GM21515 (cell line): ENCODE measurements around the gene AK5.
"Not testable (repeated sequence)": the region's sequence is repeated elsewhere in the genome, so short reads cannot be mapped to it uniquely, and the experiment has no call there.

Experiments
- ATAC-seq: cut with Tn5 transposase; IDR thresholded peaks from one replicate; pipeline ENCODE4 v1.9.1; 2021; ENCODE audit not compliant: unreplicated experiment

The AK5 gene

DNA sequence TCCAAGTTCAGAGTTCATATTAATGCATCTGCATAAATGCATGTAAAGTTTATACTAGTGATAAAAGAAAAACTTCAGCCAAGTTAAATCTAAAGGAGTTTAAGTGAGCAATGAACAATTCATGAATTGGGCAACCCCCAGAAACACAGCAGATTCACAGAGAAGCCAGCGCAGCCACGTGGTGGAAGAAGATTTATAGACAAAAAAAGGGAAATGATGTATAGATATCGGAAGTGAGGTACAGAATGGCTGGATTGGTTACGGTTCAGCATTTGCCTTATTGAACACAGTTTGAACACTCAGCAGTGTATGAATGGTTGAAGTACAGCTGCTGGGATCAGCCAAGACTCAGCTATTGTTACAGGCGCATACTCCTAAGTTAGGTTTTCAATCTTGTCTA is 5.7 kb downstream of the AK5 start:
- no peak for ATAC-seq

DNA sequence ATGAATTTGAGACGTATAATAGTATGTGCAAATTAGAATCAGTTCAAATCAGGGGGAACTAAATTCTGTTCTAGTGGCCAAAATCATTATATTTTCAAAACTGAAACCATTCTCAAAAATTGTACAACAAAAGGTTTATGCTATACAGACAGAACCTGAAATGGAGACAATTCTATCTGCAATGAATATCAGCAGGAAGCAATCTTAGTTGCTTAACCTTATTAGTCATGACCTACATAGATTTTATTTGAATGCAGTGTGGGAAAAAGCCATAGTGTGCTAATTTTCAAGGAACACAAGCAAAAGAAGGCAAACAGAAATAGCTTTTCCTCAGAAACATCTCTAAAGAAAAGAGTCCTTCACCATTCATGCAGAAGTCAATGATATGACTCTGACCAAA is 6.5 kb downstream of the AK5 start:
- no peak for ATAC-seq

DNA sequence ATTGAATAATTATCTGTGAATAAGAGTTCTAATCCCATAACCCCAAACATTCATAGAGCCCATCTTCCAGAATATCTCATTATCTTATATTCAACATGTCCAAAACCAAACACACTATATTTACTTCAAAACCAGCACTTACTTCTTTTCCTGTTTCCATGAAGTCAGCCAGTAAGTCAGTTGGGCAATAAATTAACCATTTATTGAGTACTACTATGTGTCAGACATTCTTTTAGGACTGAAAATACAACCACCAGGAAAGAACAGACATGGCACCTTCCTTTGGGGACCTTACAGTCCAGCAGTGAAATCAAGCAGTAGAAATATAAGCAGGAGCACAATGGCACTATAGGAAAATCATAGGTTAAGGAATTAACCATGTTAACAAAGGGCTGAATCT is 8.8 kb downstream of the AK5 start:
- ATAC-seq: no peak

DNA sequence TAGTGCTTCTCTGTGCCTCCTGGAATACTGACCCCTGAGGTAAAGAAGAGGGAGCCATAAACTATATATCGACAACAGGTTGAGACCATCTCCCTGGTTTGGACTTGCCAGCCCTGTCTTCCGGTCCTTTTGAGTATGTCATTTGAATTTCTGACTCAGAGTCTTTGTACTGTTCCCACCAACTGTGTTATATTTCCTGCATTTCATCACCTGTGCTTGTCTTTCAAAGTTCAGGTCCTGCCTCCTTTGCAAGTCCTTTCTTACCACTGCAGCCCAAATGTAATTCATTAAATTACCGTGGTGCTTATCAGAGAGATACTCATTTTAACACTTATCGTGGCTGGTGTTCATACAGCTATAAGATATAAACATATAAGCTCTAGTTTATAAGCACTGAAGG is 10.7 kb downstream of the AK5 start:
- no peak for ATAC-seq

DNA sequence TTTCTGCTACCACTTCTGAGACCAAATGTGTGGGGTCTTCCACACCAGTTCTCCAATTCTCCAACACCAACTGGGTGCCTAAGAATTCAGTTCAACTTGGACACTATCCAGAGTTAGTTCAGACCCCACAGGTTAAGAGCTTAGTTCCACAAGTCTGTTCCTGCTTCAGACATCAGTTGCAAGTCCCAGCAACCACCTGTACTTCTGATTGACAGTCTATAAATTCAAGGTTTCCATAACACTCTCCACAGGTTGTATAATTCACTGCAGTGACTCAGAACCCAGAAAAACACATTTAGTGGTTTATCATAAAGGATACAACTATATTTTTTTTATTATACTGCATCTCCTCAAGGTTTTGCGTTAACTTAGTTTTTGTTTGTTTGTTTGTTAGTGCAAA is 18.7 kb downstream of the AK5 start:
- ATAC-seq: no peak

DNA sequence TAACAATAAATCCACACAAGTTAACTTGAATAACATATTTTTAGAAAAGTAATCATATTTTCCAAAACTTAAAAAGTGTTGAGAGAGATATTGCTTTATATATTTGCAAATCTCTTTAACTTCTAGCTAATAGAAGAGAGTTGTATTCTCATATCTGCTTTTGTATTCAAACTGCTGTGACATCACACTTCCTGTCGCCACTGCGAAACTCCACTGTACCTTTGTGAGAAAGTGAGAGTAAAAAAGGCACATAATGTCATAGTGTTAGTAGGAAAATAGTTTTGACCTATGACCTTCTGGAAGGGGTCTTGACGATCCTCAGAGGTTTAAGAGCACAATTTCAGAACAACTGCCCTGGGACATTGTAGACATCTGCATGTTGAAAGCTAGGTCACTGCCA is 21.6 kb downstream of the AK5 start:
- ATAC-seq: no peak

DNA sequence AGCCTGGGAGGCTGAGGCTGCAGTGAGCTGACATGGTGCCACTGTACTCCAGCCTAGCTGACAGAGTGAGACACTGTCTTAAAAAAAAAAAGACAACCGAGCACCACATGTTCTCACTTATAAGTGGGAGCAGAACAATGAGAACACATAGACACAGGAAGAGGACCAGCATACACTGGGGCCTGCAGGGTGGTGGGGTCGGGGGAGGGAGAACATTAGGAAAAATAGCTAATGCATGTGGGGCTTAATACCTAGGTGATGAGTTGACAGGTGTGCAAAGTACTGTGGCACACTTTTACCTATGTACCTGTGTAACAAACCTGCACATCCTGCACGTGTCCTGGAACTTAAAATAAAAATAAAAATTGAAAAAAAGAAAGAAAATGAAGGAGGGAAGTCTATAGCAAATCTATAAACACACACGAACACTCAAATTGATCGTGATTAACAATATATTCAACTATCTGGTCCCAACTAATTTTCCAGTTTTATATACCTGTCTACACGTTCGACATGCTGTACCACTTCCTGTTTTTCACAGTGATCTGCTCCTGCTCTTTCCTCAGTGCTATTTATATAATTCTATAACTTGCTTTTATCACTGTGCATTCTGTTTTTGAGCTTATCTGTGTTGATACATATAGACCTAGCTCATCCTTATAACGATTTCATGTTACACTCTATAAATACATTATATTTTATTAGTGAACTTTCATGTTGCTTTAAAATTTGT is 27.2 kb downstream of the AK5 start:
- ATAC-seq: no peak

DNA sequence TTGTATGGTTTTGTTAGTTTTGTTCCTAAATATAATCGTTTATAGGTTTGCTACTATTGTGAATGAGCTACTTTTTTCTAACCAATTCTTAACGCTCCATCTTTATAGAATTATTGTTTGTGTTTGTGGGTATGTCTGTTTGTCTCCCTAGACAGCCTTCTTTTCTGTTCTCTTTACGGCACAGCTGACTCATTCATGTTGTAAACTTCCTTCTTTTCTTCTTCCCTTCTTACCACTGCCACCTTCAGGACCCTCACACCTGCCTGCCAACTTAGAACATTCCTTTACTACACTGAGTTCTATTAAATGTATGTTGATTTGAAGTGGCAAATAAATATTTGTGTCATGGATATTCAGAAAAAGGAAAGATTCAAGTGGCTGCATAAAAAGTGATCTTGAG is 29.1 kb downstream of the AK5 start:
- ATAC-seq: no peak

DNA sequence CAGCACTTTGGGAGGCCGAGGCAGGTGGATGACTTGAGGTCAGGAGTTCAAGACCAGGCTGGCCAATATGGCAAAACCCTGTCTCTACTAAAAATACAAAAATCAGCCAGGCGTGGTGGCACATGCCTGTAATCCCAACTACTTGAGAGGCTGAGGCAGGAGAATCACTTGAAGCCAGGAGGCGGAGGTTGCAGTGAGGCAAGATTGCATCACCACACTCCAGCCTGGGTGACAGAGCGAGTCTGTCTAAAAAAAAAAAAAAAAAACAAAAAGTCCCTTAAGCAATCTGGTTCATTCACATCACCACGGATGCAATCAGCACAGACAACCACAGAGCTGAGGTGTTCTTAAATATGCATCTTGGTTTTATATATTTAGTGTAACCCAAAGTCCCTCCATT is 30.5 kb downstream of the AK5 start:
- ATAC-seq: not testable (repeated sequence)

DNA sequence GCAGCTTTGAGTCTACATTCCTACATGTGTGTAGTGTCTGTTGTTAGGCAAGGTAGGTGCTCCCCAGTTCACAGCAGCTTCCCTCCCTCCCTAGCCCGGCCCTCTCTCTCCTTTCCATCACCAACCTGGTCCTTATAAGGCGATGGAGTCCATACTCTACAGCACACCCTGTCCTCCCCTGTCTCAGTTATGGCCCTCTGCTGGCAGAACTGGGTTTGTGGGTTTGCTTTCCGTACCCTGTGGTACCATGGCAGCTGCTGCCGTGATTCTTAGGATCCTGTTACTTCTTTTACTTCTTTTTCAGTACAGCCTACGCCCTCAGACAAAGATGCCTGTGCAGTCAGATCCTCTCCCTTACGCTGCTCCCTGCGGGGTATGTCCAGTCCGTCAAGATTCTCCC is 31.7 kb downstream of the AK5 start:
- ATAC-seq: no peak

DNA sequence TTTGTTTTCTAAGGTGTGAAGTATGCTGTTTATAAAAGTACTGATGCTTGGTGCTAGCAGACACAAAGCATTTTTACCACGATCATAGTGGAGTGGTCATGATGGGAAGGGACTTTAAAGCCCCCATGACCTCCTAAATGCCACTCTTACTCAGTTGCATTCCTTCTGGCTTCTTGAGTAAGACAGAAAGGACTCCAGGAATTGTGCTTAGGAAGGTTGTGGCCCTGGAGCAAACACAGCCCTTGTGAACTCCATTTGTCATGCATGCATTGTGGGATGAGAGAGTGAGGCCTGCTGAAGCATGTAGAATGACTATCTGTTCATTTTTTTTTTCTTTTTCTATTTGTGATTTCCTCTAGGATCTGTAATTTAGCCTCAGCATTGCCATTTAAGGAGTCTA is 34.2 kb downstream of the AK5 start:
- ATAC-seq: no peak

DNA sequence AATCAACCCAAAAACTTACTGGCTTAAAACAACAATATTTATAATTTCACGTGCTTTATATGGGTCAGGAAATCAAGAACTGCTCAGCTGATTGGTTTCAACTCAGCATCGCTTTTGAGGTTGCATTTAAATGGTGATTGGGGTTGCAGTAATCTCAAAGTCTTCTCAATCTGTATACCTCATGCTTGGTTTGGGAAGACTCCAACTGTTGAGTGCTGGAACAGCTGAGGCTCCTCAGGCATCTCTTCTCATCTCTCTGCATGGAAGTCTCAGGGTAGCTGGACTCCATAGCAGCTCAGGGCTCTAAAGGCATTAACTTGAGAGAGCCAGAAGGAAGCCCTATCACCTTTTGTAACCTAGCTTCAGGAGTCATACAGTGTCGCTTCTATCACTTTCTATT is 35.1 kb downstream of the AK5 start:
- no peak for ATAC-seq

DNA sequence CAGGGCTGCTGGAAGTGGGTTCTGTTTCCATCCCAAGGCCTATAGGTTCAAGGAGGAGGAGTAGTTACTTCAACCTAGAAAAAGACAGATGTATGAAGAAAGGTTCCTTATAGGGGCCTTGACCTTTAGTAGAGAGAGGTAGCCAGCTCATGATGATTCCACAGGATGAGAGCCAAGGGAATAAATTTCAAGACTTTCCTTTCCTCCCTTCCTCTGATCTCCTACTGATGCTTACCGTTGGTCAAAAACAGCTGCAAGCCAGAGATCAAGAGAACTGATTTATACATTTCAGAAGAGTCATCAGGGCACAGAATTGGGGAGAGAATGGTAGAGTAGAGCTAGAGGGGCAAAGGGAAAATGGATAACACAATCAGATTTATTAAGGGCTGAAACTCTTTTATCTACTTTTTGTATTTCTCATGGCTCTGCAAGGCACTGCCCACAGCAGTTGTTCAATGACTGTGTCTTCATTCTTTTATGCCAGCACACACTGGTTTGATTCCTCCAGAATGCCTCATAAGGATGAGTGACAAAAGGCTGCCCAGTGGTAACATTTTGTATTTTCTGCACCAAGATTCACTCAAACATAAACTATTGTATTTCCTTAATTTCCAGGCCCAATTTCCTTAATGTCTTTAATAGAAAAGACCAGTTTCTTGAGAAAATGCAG is 37.4 kb downstream of the AK5 start:
- ATAC-seq: no peak

DNA sequence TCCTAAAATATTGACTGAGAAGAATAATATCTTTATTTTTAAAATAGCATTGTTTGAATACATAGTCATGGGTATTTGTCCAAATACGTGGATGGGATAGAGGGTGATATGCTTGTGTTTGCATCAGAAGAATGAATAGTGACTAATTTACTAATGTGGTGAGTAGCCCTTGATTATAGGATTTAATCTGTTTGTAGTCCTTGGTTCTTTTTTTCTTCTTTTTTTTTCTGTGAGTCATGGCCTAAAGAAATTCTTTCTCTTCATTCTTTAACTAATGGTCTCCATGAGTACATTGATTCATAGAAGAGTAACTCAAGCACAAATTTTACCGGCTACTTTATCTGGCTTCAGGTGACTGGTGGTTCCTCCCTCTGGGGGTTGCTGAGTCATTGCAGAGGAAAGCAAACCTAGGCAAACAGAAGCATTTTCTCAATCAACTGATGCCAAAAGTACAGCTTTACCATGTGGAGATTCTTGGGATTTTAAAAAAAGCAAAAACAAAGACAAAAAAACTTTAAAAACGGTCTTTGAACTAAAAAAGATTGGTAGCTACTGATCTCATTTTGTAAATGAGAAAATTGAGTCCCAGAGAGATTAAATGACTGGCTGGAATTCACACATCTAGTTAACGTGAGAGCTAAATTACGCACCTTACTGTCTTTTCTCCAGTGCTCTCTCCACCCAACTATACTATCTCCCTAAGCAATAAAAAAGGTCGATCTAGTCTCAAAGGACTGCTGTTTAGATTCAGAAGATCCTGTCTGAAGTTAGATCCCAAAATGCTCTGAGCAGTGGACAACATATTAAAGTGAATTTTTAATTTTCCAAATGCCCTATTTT is 40.5 kb downstream of the AK5 start:
- no peak for ATAC-seq

DNA sequence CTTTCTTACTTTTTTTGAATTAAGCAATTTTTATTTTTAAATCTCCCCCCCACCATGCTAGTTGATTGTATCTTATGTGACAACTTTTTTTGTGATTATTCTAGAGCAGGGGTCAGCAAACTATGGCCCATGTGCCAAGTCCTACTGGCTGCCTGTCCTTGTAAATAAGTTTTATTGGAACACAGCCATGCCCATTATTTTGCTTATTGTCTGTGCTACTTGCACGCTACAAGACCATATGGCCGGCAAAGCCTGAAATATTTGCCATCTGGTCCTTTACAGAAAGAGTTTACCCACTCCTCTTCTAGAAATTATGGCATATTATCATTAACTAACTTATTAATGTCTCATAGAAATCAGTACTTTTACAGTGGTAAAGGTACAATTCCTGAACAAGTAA is 51.7 kb downstream of the AK5 start:
- ATAC-seq: no peak

DNA sequence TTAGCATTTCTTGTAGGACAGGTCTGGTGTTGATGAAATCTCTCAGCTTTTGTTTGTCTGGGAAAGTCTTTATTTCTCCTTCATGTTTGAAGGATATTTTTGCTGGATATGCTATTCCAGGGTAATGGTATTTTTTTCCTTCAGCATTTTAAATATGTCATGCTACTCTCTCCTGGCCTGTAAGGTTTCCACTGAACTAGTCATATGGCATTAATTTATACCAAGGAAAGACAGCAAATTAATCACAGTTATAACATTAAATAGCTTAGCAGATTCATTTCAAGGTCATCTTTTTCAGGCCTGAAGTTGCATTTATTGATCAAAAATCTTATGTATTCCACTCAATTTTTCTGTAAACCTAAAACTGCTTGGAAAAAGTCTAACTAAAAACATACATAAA is 54.9 kb downstream of the AK5 start:
- no peak for ATAC-seq

DNA sequence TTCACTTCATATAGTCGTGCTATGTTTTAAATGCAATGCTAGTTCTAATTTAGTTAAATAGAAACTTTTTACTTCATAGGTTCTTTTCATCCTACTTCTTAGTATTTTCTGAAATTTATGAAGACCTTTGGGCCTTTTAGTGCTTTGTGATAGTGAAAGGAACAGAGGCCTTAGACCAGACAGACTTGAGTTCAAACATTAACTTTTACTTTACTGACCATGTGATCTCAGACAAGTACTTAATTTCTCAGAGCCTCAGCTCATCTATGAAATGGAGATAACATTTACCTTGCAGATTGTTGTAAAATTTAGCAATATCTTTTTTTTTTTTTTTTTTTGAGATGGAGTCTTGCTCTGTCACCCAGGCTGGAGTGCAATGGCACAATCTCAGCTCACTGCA is 57.5 kb downstream of the AK5 start:
- no peak for ATAC-seq

DNA sequence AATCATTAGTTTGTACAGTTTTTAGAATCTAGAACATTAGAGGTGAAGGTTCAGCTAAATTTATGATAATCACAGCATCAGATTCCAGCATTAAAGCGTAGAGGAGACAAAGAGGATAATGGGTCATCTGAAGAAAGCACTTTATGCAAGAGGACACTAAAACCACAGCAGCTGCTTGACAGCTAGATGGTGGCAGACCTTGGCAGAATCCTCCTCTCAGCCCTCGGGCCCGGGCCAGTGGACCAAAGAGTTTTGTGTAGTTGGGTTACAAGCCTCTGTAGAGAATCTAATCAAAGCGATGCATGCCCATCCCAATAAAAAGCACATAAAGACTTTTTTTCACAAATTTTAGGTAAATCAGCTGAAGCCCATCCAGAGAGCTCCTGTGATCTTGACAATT is 59.4 kb downstream of the AK5 start:
- ATAC-seq: no peak

DNA sequence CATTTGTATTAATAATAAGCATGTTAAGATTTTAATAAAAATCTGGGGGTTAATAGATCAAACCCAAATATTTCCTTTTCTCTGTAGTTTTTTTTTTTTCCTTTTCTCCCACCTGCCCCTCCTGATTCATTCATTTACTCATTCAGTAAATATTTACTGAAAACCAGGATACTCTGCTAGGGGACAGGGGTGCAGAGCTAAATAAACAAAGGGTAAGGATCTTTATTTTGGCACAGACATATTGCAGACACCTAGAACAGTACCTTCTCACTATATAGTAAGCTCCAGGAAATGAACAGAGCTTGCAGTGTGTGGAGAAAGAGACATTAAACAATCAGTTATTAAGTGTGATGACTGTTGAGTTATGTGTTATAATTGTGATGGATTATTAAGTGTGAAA is 60.9 kb downstream of the AK5 start:
- ATAC-seq: no peak

DNA sequence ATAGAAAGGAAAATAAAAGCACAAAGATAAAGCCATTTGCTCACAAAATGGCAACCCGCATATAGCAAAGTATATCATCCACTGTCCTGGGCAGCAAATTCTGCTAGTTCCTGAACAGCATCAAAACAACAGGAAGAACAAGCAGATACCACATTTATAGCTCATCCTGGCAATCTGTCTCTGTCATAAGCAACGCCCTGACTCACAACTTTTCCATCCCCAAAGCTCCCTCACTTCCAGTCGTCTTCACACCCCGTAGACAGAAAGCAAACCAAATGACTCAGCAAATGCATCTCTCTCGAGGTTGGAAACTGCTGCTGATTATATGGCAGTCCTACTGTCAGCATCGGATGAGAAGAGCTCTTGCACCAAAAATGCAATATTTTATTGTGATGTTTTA is 65.8 kb downstream of the AK5 start:
- ATAC-seq: no peak

DNA sequence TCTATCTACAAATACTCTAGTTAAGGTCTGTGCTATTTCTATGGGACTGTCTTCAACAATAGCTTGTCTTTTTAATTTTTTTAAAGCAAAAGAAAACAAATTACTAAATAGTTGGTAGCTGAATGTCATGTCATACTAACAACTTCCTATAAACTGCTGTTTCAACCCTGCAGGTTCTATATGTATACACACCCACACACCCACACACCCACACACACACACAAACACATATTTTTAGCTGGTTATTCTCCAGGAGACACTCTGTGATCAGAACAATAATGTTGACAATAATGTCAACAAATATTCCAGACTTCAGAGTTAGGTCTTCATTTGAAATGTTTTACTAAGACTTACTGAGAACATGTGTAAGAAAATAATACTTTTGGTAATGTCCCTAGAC is 66.7 kb downstream of the AK5 start:
- ATAC-seq: no peak

DNA sequence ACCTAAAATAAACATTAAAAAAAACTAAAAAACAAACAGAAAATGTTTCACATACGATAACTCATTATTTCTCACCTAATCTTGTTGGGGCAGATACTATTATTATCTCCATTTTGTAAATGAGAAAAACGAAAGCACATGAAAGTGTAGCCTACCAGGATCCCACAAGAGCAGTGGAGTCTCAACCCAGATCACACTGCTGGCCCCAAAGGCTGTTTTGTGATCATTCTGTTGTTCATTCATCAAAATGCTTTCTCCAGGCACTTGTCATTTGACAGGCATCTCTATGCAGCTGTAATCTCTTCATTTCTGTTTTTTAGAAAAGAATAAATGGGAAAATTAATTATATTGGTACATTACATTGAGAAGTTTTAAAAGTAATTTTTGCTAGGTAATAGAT is 67.5 kb downstream of the AK5 start:
- ATAC-seq: no peak
